ENCODE results near the gene GBX2. TPM values are rescaled to one million over a fixed set of nuclear protein-coding genes. Genes with fewer than 3 reads are reported as not detected.

The GBX2 gene
- total RNA-seq = 0.49 TPM

DNA sequence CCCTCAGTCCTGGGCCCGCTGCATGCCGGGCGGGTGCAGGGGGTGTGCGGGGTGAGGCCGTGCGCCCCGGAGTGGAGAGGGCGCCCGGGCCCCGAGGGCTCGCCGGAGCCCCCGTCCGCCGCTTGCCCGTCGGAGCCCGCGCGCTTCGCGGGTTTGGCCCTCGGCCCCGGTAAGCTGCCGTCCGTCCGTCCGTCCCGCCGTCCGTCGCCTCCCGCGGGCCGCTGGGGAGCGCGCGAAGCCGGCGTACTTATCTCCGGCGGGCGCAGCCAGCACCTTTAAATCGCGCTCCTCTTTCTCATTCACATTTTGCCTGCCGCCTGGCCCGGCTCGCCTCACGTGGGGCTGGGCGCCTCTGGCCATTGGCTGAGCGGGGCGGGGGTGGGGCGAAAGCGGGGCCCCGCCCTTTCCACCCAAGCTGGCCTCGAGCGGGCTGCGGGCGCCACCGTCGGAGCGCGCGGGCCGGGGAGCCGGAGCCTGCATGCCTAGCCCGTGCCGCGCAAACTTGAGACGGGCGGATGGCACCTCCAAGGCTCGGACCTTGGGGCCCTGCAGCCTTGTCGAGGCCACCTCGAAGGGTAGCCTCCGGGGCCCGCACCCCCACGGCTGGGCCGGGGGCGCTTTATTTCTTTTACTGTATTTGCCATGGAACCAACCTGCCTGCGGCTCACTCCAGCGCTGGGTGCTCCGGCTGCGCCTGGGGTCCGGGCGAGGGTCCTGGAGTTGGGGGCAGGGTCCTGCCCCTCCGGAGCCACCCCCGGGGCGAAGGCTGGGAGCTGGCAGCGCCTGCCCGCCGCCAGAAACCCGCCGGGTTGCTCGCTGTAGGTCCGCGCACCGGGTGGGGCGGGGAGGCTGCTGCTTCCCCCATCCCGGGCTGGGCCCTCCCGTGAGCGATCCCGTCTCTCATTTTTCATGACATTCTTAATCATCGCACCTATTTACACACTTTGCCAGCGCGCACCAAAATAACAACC is at the start of gene GBX2:
TSS of gene GBX2 (minus strand) at position 277 of the 971 bp plus-strand sequence. CDS start 415 bp downstream, outside the sequence.

Other genes with a start within 250 kb of the GBX2 start
- gene ASB18, start 96.0 kb upstream of the GBX2 start, total RNA-seq = not detected